Glutamatergic neuron (in vitro differentiated cells): ENCODE measurements around the gene PTPRC. TPM values are rescaled to one million over a fixed set of nuclear protein-coding genes. Genes with fewer than 3 reads are reported as not detected.

Source experiments
- DNase-seq: peaks from one replicate; pipeline ENCODE4 v3.0.0; 2022
- H3K27ac Mint-ChIP-seq: one replicate; pipeline ENCODE4 v1.8.0; 2020; ENCODE audit warnings: mild to moderate bottlenecking, mixed read lengths, inconsistent platforms; ENCODE audit not compliant: unreplicated experiment
- H3K27me3 Mint-ChIP-seq: one replicate; pipeline ENCODE4 v1.8.0; 2020; ENCODE audit warnings: mild to moderate bottlenecking, moderate library complexity, mixed read lengths, inconsistent platforms; ENCODE audit not compliant: unreplicated experiment
- H3K36me3 Mint-ChIP-seq: one replicate; pipeline ENCODE4 v1.8.0; 2020; ENCODE audit warnings: mild to moderate bottlenecking, mixed read lengths, inconsistent platforms; ENCODE audit not compliant: unreplicated experiment
- H3K4me1 Mint-ChIP-seq: one replicate; pipeline ENCODE4 v1.8.0; 2020; ENCODE audit warnings: mild to moderate bottlenecking, low read depth, mixed read lengths, inconsistent platforms; ENCODE audit not compliant: unreplicated experiment
- H3K4me3 Mint-ChIP-seq: one replicate; pipeline ENCODE4 v1.8.0; 2020; ENCODE audit warnings: mild to moderate bottlenecking, mixed read lengths, inconsistent platforms; ENCODE audit not compliant: unreplicated experiment
- H3K9me3 Mint-ChIP-seq: one replicate; pipeline ENCODE4 v1.8.0; 2020; ENCODE audit warnings: mild to moderate bottlenecking, moderate library complexity, mixed read lengths, inconsistent platforms; ENCODE audit not compliant: unreplicated experiment
- CTCF ChIP-seq: fragments of 200-600 bp; sonication (generic); IDR thresholded peaks from one replicate; pipeline ENCODE4 v1.5.0; 2021; ENCODE audit not compliant: partially characterized antibody, unreplicated experiment
- total RNA-seq: library from RNA; stranded (reverse); fragmentation: NEBNext Ultra II Directional; extraction: Animal tissue kit (Norgen Biotek cat#: 25700); gene quantifications from one replicate; pipeline ENCODE4 v1.2.1, GENCODE V29; 2021; ENCODE audit not compliant: unreplicated experiment

PTPRC gene
- total RNA-seq, 1 donor from 2014 or later = not detected

DNA sequence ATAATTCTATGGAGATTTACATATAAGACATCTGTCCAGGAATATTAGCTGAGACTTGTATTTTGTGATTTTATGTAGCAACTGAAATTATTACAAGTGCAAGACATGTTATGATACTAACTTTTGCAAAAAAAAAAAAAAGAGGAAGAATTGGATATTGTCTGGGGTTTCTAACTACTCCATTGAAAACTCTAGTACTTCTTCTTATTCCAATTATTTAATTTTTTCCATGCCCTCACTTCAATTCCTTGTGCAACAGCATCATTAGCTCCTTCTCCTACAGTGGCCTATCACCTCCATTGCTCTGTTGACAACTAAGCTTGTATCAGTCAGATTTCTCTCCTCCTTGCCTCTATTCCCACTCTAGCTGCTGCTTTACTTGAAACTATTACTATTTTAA, 126.6 kb downstream of the PTPRC start:
- DNase-seq = no peak
- Mint-ChIP-seq H3K4me3 (no peak overlapping the region), H3K36me3 (no peaks in the 10 kb centered on the region), H3K27ac (no peak overlapping the region), H3K4me1 (no peaks in the 10 kb centered on the region), H3K9me3 (no peaks in the 10 kb centered on the region), H3K27me3 (no peaks in the 10 kb centered on the region)
- no peak for TF ChIP-seq CTCF

GRCh38 chr1:198771563-198772153, 132.8 kb downstream of the PTPRC start:
- no peak for DNase-seq
- Mint-ChIP-seq H3K4me3 (no peak overlapping the region), H3K9me3 (no peaks in the 10 kb centered on the region), H3K27me3 (no peaks in the 10 kb centered on the region), H3K36me3 (no peaks in the 10 kb centered on the region), H3K27ac (no peak overlapping the region), H3K4me1 (no peaks in the 10 kb centered on the region)
- peak; percentile 67 for TF ChIP-seq CTCF

GRCh38 chr1:198772626-198773025, 133.8 kb downstream of the PTPRC start:
- Mint-ChIP-seq H3K9me3 (no peaks in the 10 kb centered on the region), H3K36me3 (no peaks in the 10 kb centered on the region), H3K27me3 (no peaks in the 10 kb centered on the region), H3K4me3 (no peak overlapping the region), H3K27ac (no peak overlapping the region), H3K4me1 (no peaks in the 10 kb centered on the region)
- no peak for TF ChIP-seq CTCF
- no peak for DNase-seq

DNA sequence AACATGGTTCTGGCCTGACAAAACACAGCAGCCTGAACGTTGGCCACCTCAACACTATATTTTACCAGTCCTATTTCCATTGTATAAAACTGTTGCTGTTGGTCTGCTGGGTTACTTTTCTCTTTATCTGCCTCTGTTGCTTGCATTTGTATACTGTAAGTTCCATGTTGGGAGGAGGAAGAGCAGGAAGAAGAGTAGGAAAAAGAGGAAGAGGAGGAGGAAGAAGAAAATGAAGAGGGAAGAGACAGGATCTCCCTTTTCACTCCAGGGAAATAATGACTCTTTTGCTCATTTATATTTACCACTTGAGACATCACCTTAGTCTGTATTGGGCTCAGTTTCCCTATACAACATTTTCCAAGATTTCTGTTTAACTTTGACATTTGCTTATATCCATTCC, 134.2 kb downstream of the PTPRC start:
- no peak for DNase-seq
- Mint-ChIP-seq H3K9me3 (no peaks in the 10 kb centered on the region), H3K27me3 (no peaks in the 10 kb centered on the region), H3K36me3 (no peaks in the 10 kb centered on the region), H3K4me1 (no peaks in the 10 kb centered on the region), H3K4me3 (no peak overlapping the region), H3K27ac (no peak overlapping the region)
- no peak for TF ChIP-seq CTCF

DNA sequence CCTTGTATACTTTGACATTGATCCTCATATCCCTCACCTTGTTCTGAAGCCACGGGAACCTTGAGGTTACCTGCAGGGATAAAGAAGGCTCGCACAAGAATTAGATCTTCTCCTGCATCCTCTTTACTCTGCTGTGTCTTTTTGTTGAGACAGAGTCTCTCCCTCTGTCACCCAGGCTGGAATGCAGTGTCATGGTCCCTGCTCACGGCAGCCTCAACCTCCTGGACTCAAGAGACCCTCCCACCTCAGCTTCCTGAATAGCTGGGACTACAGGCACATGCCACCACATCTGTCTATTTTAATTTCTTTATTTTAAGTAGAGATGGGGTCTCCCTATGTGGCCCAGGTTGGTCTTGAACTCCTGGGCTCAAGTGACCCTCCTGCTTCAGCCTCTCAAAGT, 134.7 kb downstream of the PTPRC start:
- no peak for TF ChIP-seq CTCF
- no peaks in the 10 kb centered on the region for H3K27me3 Mint-ChIP-seq
- no peaks in the 10 kb centered on the region for H3K4me1 Mint-ChIP-seq
- DNase-seq = no peak
- H3K27ac Mint-ChIP-seq = no peak overlapping the region
- no peaks in the 10 kb centered on the region for H3K9me3 Mint-ChIP-seq
- H3K4me3 Mint-ChIP-seq = no peak overlapping the region
- H3K36me3 Mint-ChIP-seq = no peaks in the 10 kb centered on the region
